HG03575 (cell line): ENCODE measurements around the gene ARHGAP45.
A peak's percentile ranks its signal among the peaks of the same experiment; 100 is the strongest.

Experiments used
- ATAC-seq: cut with Tn5 transposase; IDR thresholded peaks from one replicate; pipeline ENCODE4 v1.9.1; 2021; ENCODE audit not compliant: unreplicated experiment, insufficient number of reproducible peaks, low FRiP score; ENCODE audit errors: extremely low read depth

Gene ARHGAP45

GRCh38 chr19:1068009-1069001 lies 1.3 kb downstream of the ARHGAP45 start:
- no peak for ATAC-seq

DNA sequence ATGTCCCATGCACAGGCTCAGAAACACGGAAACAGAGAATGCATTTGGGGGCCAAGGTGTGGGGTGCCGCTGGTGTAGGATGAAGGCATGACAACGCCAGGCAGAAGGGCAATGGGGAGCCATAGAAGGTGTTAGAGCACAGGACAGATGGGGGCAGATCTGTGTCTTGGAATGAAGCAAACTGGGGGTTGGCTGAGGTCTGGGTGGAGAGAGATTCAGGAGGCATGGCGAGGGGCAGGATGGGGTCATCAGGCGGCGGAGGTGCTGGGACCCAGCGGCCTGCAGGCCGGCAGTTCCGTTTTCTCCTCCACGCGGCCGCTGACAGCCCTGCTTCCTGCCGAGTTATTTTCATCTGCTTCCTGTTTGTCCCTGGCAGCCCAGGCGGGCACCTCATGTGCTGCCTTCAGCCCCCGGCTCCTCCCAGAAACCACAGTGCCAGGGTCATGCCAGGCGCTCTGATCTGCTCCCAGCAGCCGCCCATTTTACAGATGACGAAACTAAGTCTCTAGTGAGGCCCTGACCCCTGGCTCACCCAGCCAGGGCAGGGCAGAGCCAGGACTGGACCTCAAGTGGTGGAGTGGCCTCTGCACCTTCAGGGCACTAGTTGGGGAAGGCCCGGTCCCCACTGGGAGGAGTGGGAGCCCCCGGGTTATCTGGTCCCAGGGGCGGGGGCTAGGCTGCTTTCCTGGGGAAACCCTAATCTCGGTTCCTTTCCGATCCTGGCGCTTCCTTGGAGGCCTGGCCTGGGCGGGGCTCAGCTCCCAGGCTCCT lies 2.2 kb downstream of the ARHGAP45 start:
- no peak for ATAC-seq

DNA sequence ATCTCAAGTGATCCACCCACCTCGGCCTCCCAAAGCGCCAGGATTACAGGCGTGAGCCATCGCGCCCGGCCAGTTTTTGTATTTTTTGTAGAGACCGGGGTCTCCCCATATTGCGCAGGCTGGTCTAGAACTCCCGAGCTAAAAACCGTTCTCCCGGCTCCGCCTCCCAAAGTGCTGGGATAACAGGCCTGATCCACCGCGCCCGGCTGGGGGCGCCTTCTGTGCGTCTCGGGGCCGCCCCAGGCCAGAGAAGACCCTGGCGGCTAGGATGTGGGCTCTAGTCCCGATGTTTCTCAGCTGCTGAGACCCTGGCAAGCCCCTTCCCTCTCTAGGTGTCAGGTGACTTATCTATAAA lies 3.6 kb downstream of the ARHGAP45 start:
- no peak for ATAC-seq

DNA sequence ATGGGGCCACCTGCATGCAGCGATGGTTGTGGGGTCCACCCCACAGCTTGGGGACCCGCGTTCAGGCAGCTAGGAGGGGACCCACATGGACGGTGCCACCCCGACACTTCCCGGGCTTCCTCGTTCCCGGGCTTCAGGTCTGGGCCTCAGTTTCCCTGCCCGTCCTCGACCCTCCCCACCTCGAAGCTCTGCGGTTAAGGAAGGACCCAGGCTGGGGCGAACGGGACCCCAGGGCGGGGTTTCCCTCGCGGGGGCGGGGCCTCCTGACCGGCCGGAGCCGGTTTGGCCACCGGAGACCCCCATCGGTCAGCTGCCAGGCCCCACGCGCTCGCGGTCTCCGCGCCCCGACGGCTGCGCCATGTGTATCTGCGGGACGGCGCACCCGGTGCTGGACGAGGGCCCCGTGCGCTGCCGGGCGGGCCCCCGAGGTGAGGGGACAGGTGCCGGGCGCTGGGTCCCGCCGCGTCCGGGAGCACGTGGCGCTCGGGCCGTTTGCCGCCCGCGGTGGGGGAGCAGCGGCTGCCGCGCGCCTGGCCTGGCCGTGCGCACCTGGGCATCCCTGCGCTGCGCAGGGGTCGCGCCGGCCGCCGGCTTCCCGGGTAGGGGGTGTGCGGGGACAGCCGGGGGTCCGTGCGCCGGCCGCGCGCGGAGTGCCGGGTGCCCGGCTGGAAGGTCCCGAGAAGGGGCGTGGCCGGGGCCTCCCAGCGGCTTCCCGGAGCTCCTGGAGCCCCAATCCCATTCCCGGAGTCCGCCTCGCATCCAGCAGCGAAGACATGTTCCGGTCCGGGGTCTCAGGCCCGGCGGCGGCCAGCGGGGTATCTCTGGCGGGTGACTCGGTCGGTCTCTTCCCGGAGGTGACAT lies 4.2 kb downstream of the ARHGAP45 start:
- no peak for ATAC-seq

GRCh38 chr19:1072371-1073015 lies 5.5 kb downstream of the ARHGAP45 start:
- no peak for ATAC-seq

- no peak for ATAC-seq
Measured at GRCh38 chr19:1073063-1073955, 6.3 kb downstream of the ARHGAP45 start.

DNA sequence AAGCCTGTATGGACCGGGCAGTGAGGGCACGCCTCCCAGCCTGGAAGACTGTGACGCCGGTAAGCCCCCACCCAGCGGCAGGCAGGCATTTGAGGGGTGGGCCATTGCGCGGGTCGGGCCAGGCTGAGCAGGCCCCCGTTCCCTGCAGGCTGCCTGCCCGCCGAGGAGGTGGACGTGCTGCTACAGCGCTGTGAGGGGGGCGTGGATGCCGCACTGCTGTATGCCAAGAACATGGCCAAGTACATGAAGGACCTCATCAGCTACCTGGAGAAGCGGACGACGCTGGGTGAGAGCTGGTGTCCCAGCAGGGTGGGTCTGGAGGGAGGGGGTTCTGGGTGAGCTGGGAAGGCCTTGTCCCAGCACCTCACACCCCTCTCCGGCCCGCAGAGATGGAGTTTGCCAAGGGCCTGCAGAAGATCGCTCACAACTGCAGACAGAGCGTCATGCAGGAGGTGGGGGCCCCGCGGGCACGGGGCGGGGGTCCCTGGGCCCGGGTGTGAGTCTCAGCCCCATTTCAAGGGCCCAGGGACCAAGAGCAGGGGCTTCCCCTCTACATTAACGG lies 7.1 kb downstream of the ARHGAP45 start:
- no peak for ATAC-seq

DNA sequence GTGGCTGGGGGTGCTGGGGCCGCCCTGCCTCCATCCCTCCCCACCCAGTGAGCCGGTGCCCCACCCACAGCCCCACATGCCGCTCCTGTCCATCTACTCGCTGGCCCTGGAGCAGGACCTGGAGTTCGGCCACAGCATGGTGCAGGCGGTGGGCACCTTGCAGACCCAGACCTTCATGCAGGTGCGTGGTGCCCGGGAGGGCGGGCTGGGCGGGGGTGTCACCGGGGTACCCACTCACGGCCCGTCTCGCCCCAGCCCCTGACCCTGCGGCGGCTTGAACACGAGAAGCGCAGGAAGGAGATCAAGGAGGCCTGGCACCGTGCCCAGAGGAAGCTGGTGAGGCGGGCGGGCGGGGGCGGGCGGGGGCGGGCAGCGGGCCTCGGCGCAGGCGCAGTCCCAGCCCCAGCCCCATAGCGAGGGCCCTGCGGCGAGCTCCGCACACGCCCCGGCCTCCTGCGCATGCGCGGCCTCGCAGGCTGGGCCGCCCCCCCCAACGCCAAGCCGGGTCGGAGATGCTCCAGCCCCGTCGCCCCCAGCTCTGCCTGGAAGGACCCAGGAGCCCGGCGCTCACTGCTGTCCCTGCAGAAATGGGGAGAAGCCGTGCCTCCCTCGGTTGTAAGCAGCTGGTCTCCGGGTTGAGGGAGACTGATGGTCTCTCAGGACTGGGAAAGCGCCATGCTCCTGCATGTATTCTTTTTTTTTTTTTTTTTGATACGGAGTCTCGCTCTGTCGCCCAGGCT lies 7.7 kb downstream of the ARHGAP45 start:
- ATAC-seq = no peak

GRCh38 chr19:1076046-1076386 lies 9.0 kb downstream of the ARHGAP45 start:
- no peak for ATAC-seq

- ATAC-seq = peak; percentile 38
Measured at GRCh38 chr19:1076951-1077350, 10.0 kb downstream of the ARHGAP45 start.

GRCh38 chr19:1079566-1080111 lies 12.7 kb downstream of the ARHGAP45 start:
- no peak for ATAC-seq

- no peak for ATAC-seq
Measured at GRCh38 chr19:1080360-1081161, 13.6 kb downstream of the ARHGAP45 start.

DNA sequence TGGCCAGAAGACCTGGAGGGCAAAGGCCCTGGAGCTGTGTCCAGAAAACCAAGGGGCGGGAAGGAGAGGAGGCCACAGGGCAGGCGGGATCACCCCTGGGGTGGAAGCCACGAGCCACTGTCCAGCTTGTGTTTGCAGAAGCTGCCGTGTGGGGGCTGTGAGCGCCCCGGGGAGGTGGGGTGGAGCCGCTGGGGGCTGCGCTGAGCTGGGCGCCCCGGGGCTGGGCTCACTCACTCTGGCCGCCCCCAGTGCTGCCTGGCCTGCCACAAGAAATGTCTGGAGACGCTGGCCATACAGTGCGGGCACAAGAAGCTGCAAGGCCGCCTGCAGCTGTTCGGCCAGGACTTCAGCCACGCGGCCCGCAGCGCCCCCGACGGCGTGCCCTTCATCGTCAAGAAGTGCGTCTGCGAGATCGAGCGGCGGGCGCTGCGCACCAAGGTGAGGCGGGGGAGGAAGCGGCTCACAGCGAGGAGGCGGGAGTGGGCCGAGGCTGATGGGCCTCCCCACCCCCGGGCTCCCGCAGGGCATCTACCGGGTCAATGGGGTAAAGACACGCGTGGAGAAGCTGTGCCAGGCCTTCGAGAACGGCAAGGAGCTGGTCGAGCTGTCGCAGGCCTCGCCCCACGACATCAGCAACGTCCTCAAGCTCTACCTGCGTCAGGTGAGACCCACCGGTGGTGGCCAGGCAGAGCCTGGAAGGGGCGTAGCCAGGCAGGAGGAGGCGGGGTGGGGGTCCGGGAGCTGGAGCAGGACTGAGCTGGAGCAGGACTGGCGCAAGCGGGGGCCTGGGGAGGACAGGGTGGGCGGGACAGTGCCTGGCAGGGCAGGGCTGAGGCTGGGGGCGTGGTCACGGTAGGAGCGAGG lies 14.6 kb downstream of the ARHGAP45 start:
- ATAC-seq = no peak

DNA sequence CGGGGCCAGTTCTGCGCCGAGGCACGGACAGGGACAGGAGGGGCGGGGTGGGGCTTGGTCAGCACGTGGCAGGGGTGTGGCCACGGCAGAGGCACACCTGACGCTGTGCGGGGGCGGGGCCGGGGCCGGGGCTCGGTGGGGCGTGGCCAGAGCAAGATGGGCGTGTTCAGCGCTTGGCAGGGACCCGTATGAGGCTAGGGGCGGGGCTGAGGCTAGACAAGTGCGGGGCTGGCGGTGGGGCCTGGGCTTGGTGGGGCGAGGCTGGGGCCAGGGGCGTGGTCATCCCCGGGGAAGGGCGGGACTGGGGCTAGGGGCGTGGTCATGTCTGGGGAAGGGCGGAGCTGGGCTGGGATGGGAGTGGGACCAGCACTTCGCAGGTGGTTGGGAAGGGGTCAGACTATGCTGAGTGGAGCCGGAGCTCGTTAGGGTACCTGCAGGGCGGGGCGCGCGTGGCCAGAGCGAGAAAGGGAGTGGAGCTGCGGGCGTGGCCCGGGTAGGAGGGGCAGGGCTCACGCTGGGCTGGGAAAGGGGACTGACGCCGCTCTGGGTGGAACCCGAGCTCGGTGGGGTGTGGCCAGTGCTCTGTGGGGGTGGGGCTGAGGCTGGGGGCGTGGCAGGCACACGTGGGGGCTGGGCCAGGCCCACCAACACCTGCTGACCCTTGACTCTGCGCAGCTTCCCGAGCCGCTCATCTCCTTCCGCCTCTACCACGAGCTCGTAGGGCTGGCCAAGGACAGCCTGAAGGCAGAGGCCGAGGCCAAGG lies 15.4 kb downstream of the ARHGAP45 start:
- no peak for ATAC-seq
